Suprapubic skin (tissue), 3 donors: ENCODE results near the gene TYMS.

ENCODE experiments used
- POLR2AphosphoS5 ChIP-seq, 3 donors: sonication (generic); formaldehyde crosslinking; IDR thresholded peaks; one replicate each; pipeline ENCODE4 v1.6.1; 2017; ENCODE audit warnings: antibody characterized with exemption in 3 of 3
- TF ChIP-seq, protein P1 (sequence below), 2 donors: fragments of 200-600 bp in 1 of 2; fragments of 450-650 bp in 1 of 2; sonication (generic) in 1 of 2; IDR thresholded peaks; one replicate each; pipeline ENCODE4 v1.5.1; 2016 to 2019; ENCODE audit warnings: antibody characterized with exemption in 2 of 2, mild to moderate bottlenecking in 1 of 2, moderate library complexity in 1 of 2

- TF ChIP-seq, protein P1, sequence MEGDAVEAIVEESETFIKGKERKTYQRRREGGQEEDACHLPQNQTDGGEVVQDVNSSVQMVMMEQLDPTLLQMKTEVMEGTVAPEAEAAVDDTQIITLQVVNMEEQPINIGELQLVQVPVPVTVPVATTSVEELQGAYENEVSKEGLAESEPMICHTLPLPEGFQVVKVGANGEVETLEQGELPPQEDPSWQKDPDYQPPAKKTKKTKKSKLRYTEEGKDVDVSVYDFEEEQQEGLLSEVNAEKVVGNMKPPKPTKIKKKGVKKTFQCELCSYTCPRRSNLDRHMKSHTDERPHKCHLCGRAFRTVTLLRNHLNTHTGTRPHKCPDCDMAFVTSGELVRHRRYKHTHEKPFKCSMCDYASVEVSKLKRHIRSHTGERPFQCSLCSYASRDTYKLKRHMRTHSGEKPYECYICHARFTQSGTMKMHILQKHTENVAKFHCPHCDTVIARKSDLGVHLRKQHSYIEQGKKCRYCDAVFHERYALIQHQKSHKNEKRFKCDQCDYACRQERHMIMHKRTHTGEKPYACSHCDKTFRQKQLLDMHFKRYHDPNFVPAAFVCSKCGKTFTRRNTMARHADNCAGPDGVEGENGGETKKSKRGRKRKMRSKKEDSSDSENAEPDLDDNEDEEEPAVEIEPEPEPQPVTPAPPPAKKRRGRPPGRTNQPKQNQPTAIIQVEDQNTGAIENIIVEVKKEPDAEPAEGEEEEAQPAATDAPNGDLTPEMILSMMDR (IDR thresholded peaks at IDR 0.05), result no peak
- TF ChIP-seq POLR2AphosphoS5 (IDR thresholded peaks at IDR 0.05), result no peak
Observed at GRCh38 chr18:615092-615521, 42.3 kb upstream of the TYMS start.
